Stimulated activated naive B cell treated with anti-CD40 and anti-IgM and Interleukin-4, amounts not matched to agents 10 μg/mL and 1 μg/mL and 100 μg/mL, for 72 hours (primary cell): ENCODE data around the gene LIN37.
"Not testable (repeated sequence)": the region's sequence is repeated elsewhere in the genome, so short reads cannot be mapped to it uniquely, and the experiment has no call there.

Experiments
- ATAC-seq, 2 donors: fragments of 150-1000 bp; cut with Tn5 transposase; replicated peaks; 2 replicates each; pipeline ENCODE4 v1.10.0; 2021; ENCODE audit warnings: moderate library complexity in 1 of 2
- DNase-seq: peaks from one replicate; pipeline ENCODE4 v3.0.0; 2021
- H3K27ac Mint-ChIP-seq: one replicate; pipeline ENCODE4 v1.8.0; 2022; ENCODE audit warnings: mild to moderate bottlenecking, mixed read lengths
- H3K27me3 Mint-ChIP-seq, 2 donors: one replicate each; pipeline ENCODE4 v1.8.0; 2022; ENCODE audit warnings: mixed read lengths in 2 of 2
- H3K36me3 Mint-ChIP-seq, 2 donors: one replicate each; pipeline ENCODE4 v1.8.0; 2022; ENCODE audit warnings: mixed read lengths in 2 of 2, mild to moderate bottlenecking in 1 of 2
- H3K4me1 Mint-ChIP-seq, 2 donors: one replicate each; pipeline ENCODE4 v1.8.0; 2022; ENCODE audit warnings: mixed read lengths in 2 of 2, mild to moderate bottlenecking in 1 of 2
- H3K4me3 Mint-ChIP-seq, 2 donors: one replicate each; pipeline ENCODE4 v1.8.0; 2022; ENCODE audit warnings: mild to moderate bottlenecking in 2 of 2, mixed read lengths in 2 of 2, moderate library complexity in 1 of 2
- H3K9me3 Mint-ChIP-seq, 2 donors: one replicate each; pipeline ENCODE4 v1.8.0; 2022; ENCODE audit warnings: mixed read lengths in 2 of 2, mild to moderate bottlenecking in 1 of 2

The LIN37 gene

GRCh38 chr19:35786299-35787160, 38.2 kb downstream of the LIN37 start:
- H3K27me3 Mint-ChIP-seq: peaks cover 0 to 1% of the 10 kb centered on the region in 2 donors
- no peak overlapping the region for H3K4me3 Mint-ChIP-seq
- DNase-seq (no peak), ATAC-seq (no peak)
- H3K36me3 Mint-ChIP-seq: peaks cover 0 to under 1% of the 10 kb centered on the region in 2 donors
- no peaks in the 10 kb centered on the region for H3K9me3 Mint-ChIP-seq
- H3K27ac Mint-ChIP-seq: no peak overlapping the region
- peaks cover 4% of the 10 kb centered on the region in 2 donors for H3K4me1 Mint-ChIP-seq

GRCh38 chr19:35787227-35787799, 38.9 kb downstream of the LIN37 start:
- no peak for DNase-seq
- no peak overlapping the region for H3K27ac Mint-ChIP-seq
- no peaks in the 10 kb centered on the region for H3K36me3 Mint-ChIP-seq
- H3K27me3 Mint-ChIP-seq: peaks cover 1 to 8% of the 10 kb centered on the region in 2 donors
- no peak for ATAC-seq
- no peaks in the 10 kb centered on the region for H3K9me3 Mint-ChIP-seq
- peaks cover 4% of the 10 kb centered on the region in 2 donors for H3K4me1 Mint-ChIP-seq
- no peak overlapping the region for H3K4me3 Mint-ChIP-seq

- Mint-ChIP-seq H3K4me1 (peaks cover 2% of the 10 kb centered on the region in 2 donors), H3K4me3 (no peak overlapping the region), H3K27me3 (peaks cover 7 to 15% of the 10 kb centered on the region in 2 donors), H3K9me3 (no peaks in the 10 kb centered on the region), H3K36me3 (no peaks in the 10 kb centered on the region), H3K27ac (no peak overlapping the region)
- DNase-seq (no peak), ATAC-seq (no peak)
Measured at GRCh38 chr19:35788205-35788960, 40.0 kb downstream of the LIN37 start.

GRCh38 chr19:35789195-35789977, 41.0 kb downstream of the LIN37 start:
- peaks cover 11 to 22% of the 10 kb centered on the region in 2 donors for H3K27me3 Mint-ChIP-seq
- no peaks in the 10 kb centered on the region for H3K36me3 Mint-ChIP-seq
- H3K4me1 Mint-ChIP-seq: peaks cover 0 to 1% of the 10 kb centered on the region in 2 donors
- H3K4me3 Mint-ChIP-seq: no peak overlapping the region
- ATAC-seq (no peak), DNase-seq (no peak)
- no peak overlapping the region for H3K27ac Mint-ChIP-seq
- no peaks in the 10 kb centered on the region for H3K9me3 Mint-ChIP-seq

- no peak overlapping the region for H3K27ac Mint-ChIP-seq
- DNase-seq (no peak), ATAC-seq (no peak)
- no peaks in the 10 kb centered on the region for H3K36me3 Mint-ChIP-seq
- peaks cover 11 to 22% of the 10 kb centered on the region in 2 donors for H3K27me3 Mint-ChIP-seq
- peaks cover 0 to 1% of the 10 kb centered on the region in 2 donors for H3K4me1 Mint-ChIP-seq
- H3K9me3 Mint-ChIP-seq: no peaks in the 10 kb centered on the region
- H3K4me3 Mint-ChIP-seq: no peak overlapping the region
Measured at GRCh38 chr19:35789978-35790944, 41.9 kb downstream of the LIN37 start.

GRCh38 chr19:35790981-35791813, 42.8 kb downstream of the LIN37 start:
- H3K9me3 Mint-ChIP-seq: no peaks in the 10 kb centered on the region
- DNase-seq (no peak), ATAC-seq (peak in 1 of 2 donors; percentile 44)
- H3K36me3 Mint-ChIP-seq: no peaks in the 10 kb centered on the region
- H3K4me3 Mint-ChIP-seq: no peak overlapping the region
- peaks cover 0 to 1% of the 10 kb centered on the region in 2 donors for H3K4me1 Mint-ChIP-seq
- H3K27me3 Mint-ChIP-seq: peaks cover 15 to 28% of the 10 kb centered on the region in 2 donors
- no peak overlapping the region for H3K27ac Mint-ChIP-seq

GRCh38 chr19:35791814-35792279, 43.5 kb downstream of the LIN37 start:
- ATAC-seq: no peak
- no peak for DNase-seq
- Mint-ChIP-seq H3K27ac (no peak overlapping the region), H3K4me3 (no peak overlapping the region), H3K27me3 (peaks cover 21 to 34% of the 10 kb centered on the region in 2 donors), H3K4me1 (peaks cover 3 to 4% of the 10 kb centered on the region in 2 donors), H3K9me3 (no peaks in the 10 kb centered on the region), H3K36me3 (no peaks in the 10 kb centered on the region)

GRCh38 chr19:35792312-35792711, 43.9 kb downstream of the LIN37 start:
- Mint-ChIP-seq H3K27me3 (peaks cover 26 to 39% of the 10 kb centered on the region in 2 donors), H3K36me3 (no peaks in the 10 kb centered on the region), H3K4me1 (peaks cover 7 to 8% of the 10 kb centered on the region in 2 donors), H3K4me3 (no peak overlapping the region), H3K27ac (peak overlapping the region; percentile 57), H3K9me3 (no peaks in the 10 kb centered on the region)
- DNase-seq (no peak), ATAC-seq (no peak)

- ATAC-seq (no peak), DNase-seq (no peak)
- H3K4me3 Mint-ChIP-seq: no peak overlapping the region
- no peak overlapping the region for H3K27ac Mint-ChIP-seq
- peaks cover 8 to 11% of the 10 kb centered on the region in 2 donors for H3K4me1 Mint-ChIP-seq
- H3K9me3 Mint-ChIP-seq: no peaks in the 10 kb centered on the region
- peaks cover 28 to 44% of the 10 kb centered on the region in 2 donors for H3K27me3 Mint-ChIP-seq
- H3K36me3 Mint-ChIP-seq: no peaks in the 10 kb centered on the region
Measured at GRCh38 chr19:35792888-35793287, 44.5 kb downstream of the LIN37 start.

- peaks cover 32 to 50% of the 10 kb centered on the region in 2 donors for H3K27me3 Mint-ChIP-seq
- ATAC-seq (peak in 1 of 2 donors; percentile 46), DNase-seq (no peak)
- no peaks in the 10 kb centered on the region for H3K36me3 Mint-ChIP-seq
- peaks cover 7 to 11% of the 10 kb centered on the region in 2 donors for H3K4me1 Mint-ChIP-seq
- peak overlapping the region; percentile 52 for H3K27ac Mint-ChIP-seq
- H3K9me3 Mint-ChIP-seq: no peaks in the 10 kb centered on the region
- H3K4me3 Mint-ChIP-seq: no peak overlapping the region
Measured at GRCh38 chr19:35793381-35794165, 45.2 kb downstream of the LIN37 start.

GRCh38 chr19:35795564-35795963, 47.2 kb downstream of the LIN37 start:
- H3K9me3 Mint-ChIP-seq: not testable (repeated sequence)

More at GRCh38 chr19:35795564-35795963, 47.2 kb downstream of the LIN37 start:
- H3K27ac Mint-ChIP-seq, H3K4me3 Mint-ChIP-seq, DNase-seq, ATAC-seq, H3K36me3 Mint-ChIP-seq: not testable (repeated sequence)
- peaks cover 6 to 11% of the 10 kb centered on the region in 2 donors for H3K4me1 Mint-ChIP-seq
- H3K27me3 Mint-ChIP-seq: peaks cover 36 to 55% of the 10 kb centered on the region in 2 donors
